Skin epidermis (tissue), 12 donors: ENCODE data around the gene GLB1L2.

Experiments used
- H3K27ac ChIP-seq, 21 experiments: fragments of 200-600 bp; sonication (generic) in 11 of 21; one replicate each; pipeline ENCODE4 v1.5.0; 2020; ENCODE audit warnings: mild to moderate bottlenecking in 3 of 21, inconsistent platforms in 2 of 21, moderate library complexity in 2 of 21
- H3K4me3 ChIP-seq, 7 experiments: fragments of 200-600 bp; sonication (generic) in 2 of 7; one replicate each; pipeline ENCODE4 v1.5.0; 2020; ENCODE audit warnings: inconsistent platforms in 2 of 7, mild to moderate bottlenecking in 2 of 7, moderate library complexity in 1 of 7

GLB1L2 gene

GRCh38 chr11:134397304-134398078 lies 65.7 kb downstream of the GLB1L2 start:
- H3K27ac ChIP-seq = no peak overlapping the region
- H3K4me3 ChIP-seq = no peak overlapping the region

GRCh38 chr11:134398079-134398444 lies 66.3 kb downstream of the GLB1L2 start:
- Histone ChIP-seq H3K27ac (no peak overlapping the region), H3K4me3 (no peak overlapping the region)

GRCh38 chr11:134398644-134399292 lies 67.0 kb downstream of the GLB1L2 start:
- Histone ChIP-seq H3K4me3 (no peak overlapping the region), H3K27ac (no peak overlapping the region)

GRCh38 chr11:134399293-134399654 lies 67.5 kb downstream of the GLB1L2 start:
- no peak overlapping the region for H3K27ac ChIP-seq

GRCh38 chr11:134399996-134400395 lies 68.2 kb downstream of the GLB1L2 start:
- H3K4me3 ChIP-seq = no peak overlapping the region
- no peak overlapping the region for H3K27ac ChIP-seq

More at GRCh38 chr11:134399293-134399654, 67.5 kb downstream of the GLB1L2 start:
- no peak overlapping the region for H3K4me3 ChIP-seq

- H3K27ac ChIP-seq = no peak overlapping the region
Measured at GRCh38 chr11:134401825-134402809, 70.3 kb downstream of the GLB1L2 start.

GRCh38 chr11:134402910-134403309 lies 71.1 kb downstream of the GLB1L2 start:
- no peak overlapping the region for H3K4me3 ChIP-seq
- H3K27ac ChIP-seq = no peak overlapping the region

More at GRCh38 chr11:134401825-134402809, 70.3 kb downstream of the GLB1L2 start:
- H3K4me3 ChIP-seq = no peak overlapping the region

- H3K27ac ChIP-seq = no peak overlapping the region
Measured at GRCh38 chr11:134404575-134405341, 73.0 kb downstream of the GLB1L2 start.

GRCh38 chr11:134405436-134405835 lies 73.6 kb downstream of the GLB1L2 start:
- H3K27ac ChIP-seq = no peak overlapping the region
- no peak overlapping the region for H3K4me3 ChIP-seq

More at GRCh38 chr11:134404575-134405341, 73.0 kb downstream of the GLB1L2 start:
- no peak overlapping the region for H3K4me3 ChIP-seq

GRCh38 chr11:134405841-134406240 lies 74.1 kb downstream of the GLB1L2 start:
- Histone ChIP-seq H3K27ac (no peak overlapping the region), H3K4me3 (no peak overlapping the region)

- Histone ChIP-seq H3K4me3 (no peak overlapping the region), H3K27ac (no peak overlapping the region)
Measured at GRCh38 chr11:134406264-134407185, 74.7 kb downstream of the GLB1L2 start.

- Histone ChIP-seq H3K4me3 (no peak overlapping the region), H3K27ac (no peak overlapping the region)
Measured at GRCh38 chr11:134407321-134407828, 75.6 kb downstream of the GLB1L2 start.

GRCh38 chr11:134407923-134408322 lies 76.1 kb downstream of the GLB1L2 start:
- no peak overlapping the region for H3K4me3 ChIP-seq
- H3K27ac ChIP-seq = no peak overlapping the region

- Histone ChIP-seq H3K4me3 (no peak overlapping the region), H3K27ac (no peak overlapping the region)
Measured at GRCh38 chr11:134409552-134410429, 78.0 kb downstream of the GLB1L2 start.

- H3K27ac ChIP-seq = no peak overlapping the region
- no peak overlapping the region for H3K4me3 ChIP-seq
Measured at GRCh38 chr11:134410766-134411165, 79.0 kb downstream of the GLB1L2 start.

GRCh38 chr11:134412203-134413042 lies 80.6 kb downstream of the GLB1L2 start, which contains the start of gene B3GAT1:
Gene B3GAT1 (minus strand): TSS chr11:134412242. CDS start chr11:134387659, 24,583 bp downstream.
- no peak within 1 kb of the TSS for H3K27ac ChIP-seq
- peak within 1 kb of the TSS; percentile 6 to 37 (median 23) for H3K4me3 ChIP-seq
